HepG2 (cell line): Measurements from ENCODE around the gene BIRC3. TPM values are rescaled to one million over a fixed set of nuclear protein-coding genes. Genes with fewer than 3 reads are reported as not detected.
A peak's percentile ranks its signal among the peaks of the same experiment; 100 is the strongest.

Experiments used
- ASH2L ChIP-seq: fragments of 300-600, 200-600 bp; sonication (generic); IDR thresholded peaks from 2 replicates; pipeline ENCODE4 v1.7.0; 2017; ENCODE audit warnings: low read depth, mild to moderate bottlenecking, moderate library complexity, mixed read lengths, low read length; ENCODE audit not compliant: insufficient read length
- DR1 ChIP-seq: sonication (generic); formaldehyde crosslinking; IDR thresholded peaks from 2 replicates; pipeline ENCODE4 v1.8.0; 2021; ENCODE audit warnings: mild to moderate bottlenecking, missing genetic modification reagents, inconsistent platforms
- FOXO1 ChIP-seq: sonication (generic); formaldehyde crosslinking; IDR thresholded peaks from 2 replicates; pipeline ENCODE4 v1.4.0; 2020; ENCODE audit warnings: missing genetic modification reagents
- HBP1 ChIP-seq: IDR thresholded peaks from 2 replicates; pipeline ENCODE4 v1.6.1; 2016; ENCODE audit warnings: low read depth, control low read depth
- HHEX ChIP-seq: IDR thresholded peaks from 2 replicates; pipeline ENCODE4 v1.6.1; 2016; ENCODE audit warnings: control low read depth
- HIVEP1 ChIP-seq: sonication (generic); formaldehyde crosslinking; IDR thresholded peaks from 2 replicates; pipeline ENCODE4 v1.4.0; 2020; ENCODE audit warnings: mild to moderate bottlenecking, missing genetic modification reagents
- NRL ChIP-seq: sonication (generic); formaldehyde crosslinking; IDR thresholded peaks from 2 replicates; pipeline ENCODE4 v1.5.0; 2020; ENCODE audit warnings: missing genetic modification reagents, mild to moderate bottlenecking, moderate library complexity, borderline replicate concordance
- SIN3B ChIP-seq: fragments of 150-350 bp; IDR thresholded peaks from 2 replicates; pipeline ENCODE4 v1.6.1; 2014; ENCODE audit warnings: low read length
- ZBTB43 ChIP-seq: sonication (generic); formaldehyde crosslinking; conservative IDR thresholded peaks from 2 replicates; pipeline ENCODE4 v1.4.0; 2020; ENCODE audit warnings: missing genetic modification reagents
- ZFP36 ChIP-seq: fragments of 150-350 bp; IDR thresholded peaks from 2 replicates; pipeline ENCODE4 v1.6.1; 2018; ENCODE audit warnings: borderline replicate concordance, low read length, low read depth; ENCODE audit not compliant: partially characterized antibody
- ZFY ChIP-seq: sonication (generic); formaldehyde crosslinking; IDR thresholded peaks from 2 replicates; pipeline ENCODE4 v1.4.0; 2020; ENCODE audit warnings: missing genetic modification reagents
- ZNF556 ChIP-seq: sonication (generic); formaldehyde crosslinking; IDR thresholded peaks from 2 replicates; pipeline ENCODE4 v1.4.0; 2020; ENCODE audit warnings: mild to moderate bottlenecking, missing genetic modification reagents, borderline replicate concordance
- polyA plus RNA-seq, 8 experiments: library from polyadenylated mRNA; depleted of rRNA in 3 of 8; stranded (reverse) in 7 of 8; unstranded in 1 of 8; fragments of >200 nt; fragmentation: Illumina TruSeq in 4 of 8; extraction: Trizol in 4 of 8; gene quantifications; 2 replicates each; pipeline versions ENCODE4 v1.2.1 to v1.2.3, GENCODE V29; 2011 to 2016; ENCODE audit warnings: low read depth in 4 of 8, missing spikeins in 1 of 8, mixed read lengths in 1 of 8; ENCODE audit not compliant: insufficient read depth in 1 of 8
- total RNA-seq, 5 experiments: library from RNA; depleted of rRNA; stranded (reverse); fragments of >200 nt; fragmentation: Illumina TruSeq; extraction: Trizol; gene quantifications; 2 replicates each; pipeline ENCODE4 v1.2.3, GENCODE V29; 2016; ENCODE audit warnings: low read depth in 1 of 5
- TF ChIP-seq, protein P1 (sequence below): sonication (generic); formaldehyde crosslinking; IDR thresholded peaks from 2 replicates; pipeline ENCODE4 v1.5.0; 2020; ENCODE audit warnings: missing genetic modification reagents
- TF ChIP-seq, protein P2 (sequence below): sonication (generic); formaldehyde crosslinking; IDR thresholded peaks from 2 replicates; pipeline ENCODE4 v1.4.0; 2020; ENCODE audit warnings: missing genetic modification reagents, borderline replicate concordance
- TF ChIP-seq, protein P3 (sequence below): sonication (generic); formaldehyde crosslinking; IDR thresholded peaks from 2 replicates; pipeline ENCODE4 v1.4.0; 2020; ENCODE audit warnings: missing genetic modification reagents, borderline replicate concordance

Gene BIRC3
- total and polyA plus RNA-seq, 2 of the 13 experiments (the other 11 are each of a cell fraction or from before 2014, with no cell fraction given), result 0.41 to 4.2 TPM

- TF ChIP-seq, protein P1, sequence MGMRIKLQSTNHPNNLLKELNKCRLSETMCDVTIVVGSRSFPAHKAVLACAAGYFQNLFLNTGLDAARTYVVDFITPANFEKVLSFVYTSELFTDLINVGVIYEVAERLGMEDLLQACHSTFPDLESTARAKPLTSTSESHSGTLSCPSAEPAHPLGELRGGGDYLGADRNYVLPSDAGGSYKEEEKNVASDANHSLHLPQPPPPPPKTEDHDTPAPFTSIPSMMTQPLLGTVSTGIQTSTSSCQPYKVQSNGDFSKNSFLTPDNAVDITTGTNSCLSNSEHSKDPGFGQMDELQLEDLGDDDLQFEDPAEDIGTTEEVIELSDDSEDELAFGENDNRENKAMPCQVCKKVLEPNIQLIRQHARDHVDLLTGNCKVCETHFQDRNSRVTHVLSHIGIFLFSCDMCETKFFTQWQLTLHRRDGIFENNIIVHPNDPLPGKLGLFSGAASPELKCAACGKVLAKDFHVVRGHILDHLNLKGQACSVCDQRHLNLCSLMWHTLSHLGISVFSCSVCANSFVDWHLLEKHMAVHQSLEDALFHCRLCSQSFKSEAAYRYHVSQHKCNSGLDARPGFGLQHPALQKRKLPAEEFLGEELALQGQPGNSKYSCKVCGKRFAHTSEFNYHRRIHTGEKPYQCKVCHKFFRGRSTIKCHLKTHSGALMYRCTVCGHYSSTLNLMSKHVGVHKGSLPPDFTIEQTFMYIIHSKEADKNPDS (CRISPR knock-in tag), result no peak
- TF ChIP-seq NRL (CRISPR knock-in tag), result no peak
- TF ChIP-seq ZNF556 (CRISPR knock-in tag), result no peak
- TF ChIP-seq HHEX (CRISPR knock-in tag), result no peak
- TF ChIP-seq FOXO1, result no peak; the same call in 1 of the 2 replicates
- TF ChIP-seq HIVEP1 (CRISPR knock-in tag), result no peak
- no peak for TF ChIP-seq SIN3B
- peak; percentile 14; the same call in 1 of the 2 replicates for TF ChIP-seq ZFY (CRISPR knock-in tag)
- TF ChIP-seq, protein P2, sequence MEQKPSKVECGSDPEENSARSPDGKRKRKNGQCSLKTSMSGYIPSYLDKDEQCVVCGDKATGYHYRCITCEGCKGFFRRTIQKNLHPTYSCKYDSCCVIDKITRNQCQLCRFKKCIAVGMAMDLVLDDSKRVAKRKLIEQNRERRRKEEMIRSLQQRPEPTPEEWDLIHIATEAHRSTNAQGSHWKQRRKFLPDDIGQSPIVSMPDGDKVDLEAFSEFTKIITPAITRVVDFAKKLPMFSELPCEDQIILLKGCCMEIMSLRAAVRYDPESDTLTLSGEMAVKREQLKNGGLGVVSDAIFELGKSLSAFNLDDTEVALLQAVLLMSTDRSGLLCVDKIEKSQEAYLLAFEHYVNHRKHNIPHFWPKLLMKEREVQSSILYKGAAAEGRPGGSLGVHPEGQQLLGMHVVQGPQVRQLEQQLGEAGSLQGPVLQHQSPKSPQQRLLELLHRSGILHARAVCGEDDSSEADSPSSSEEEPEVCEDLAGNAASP (CRISPR knock-in tag), result no peak
- no peak for TF ChIP-seq ZBTB43 (CRISPR knock-in tag)
- no peak for TF ChIP-seq HBP1 (CRISPR knock-in tag)
- TF ChIP-seq ZFP36, result no peak
- TF ChIP-seq, protein P3, sequence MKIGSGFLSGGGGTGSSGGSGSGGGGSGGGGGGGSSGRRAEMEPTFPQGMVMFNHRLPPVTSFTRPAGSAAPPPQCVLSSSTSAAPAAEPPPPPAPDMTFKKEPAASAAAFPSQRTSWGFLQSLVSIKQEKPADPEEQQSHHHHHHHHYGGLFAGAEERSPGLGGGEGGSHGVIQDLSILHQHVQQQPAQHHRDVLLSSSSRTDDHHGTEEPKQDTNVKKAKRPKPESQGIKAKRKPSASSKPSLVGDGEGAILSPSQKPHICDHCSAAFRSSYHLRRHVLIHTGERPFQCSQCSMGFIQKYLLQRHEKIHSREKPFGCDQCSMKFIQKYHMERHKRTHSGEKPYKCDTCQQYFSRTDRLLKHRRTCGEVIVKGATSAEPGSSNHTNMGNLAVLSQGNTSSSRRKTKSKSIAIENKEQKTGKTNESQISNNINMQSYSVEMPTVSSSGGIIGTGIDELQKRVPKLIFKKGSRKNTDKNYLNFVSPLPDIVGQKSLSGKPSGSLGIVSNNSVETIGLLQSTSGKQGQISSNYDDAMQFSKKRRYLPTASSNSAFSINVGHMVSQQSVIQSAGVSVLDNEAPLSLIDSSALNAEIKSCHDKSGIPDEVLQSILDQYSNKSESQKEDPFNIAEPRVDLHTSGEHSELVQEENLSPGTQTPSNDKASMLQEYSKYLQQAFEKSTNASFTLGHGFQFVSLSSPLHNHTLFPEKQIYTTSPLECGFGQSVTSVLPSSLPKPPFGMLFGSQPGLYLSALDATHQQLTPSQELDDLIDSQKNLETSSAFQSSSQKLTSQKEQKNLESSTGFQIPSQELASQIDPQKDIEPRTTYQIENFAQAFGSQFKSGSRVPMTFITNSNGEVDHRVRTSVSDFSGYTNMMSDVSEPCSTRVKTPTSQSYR (CRISPR knock-in tag), result peak; percentile 64
- no peak for TF ChIP-seq DR1
- TF ChIP-seq ASH2L, result peak; percentile 37
These were observed 49.0 kb upstream of the BIRC3 start (continued) for GRCh38 chr11:102268083-102268984.
